Measurements from ENCODE around the gene NBAS. TPM values are rescaled to one million over a fixed set of nuclear protein-coding genes. Genes with fewer than 3 reads are reported as not detected.

The NBAS gene
- polyA plus RNA-seq, 1 of the 3 experiments (the other 2 are of a cell fraction), result 12.0 TPM

GRCh38 chr2:15560988-15561573, at the start of gene NBAS (continued):
- TF ChIP-seq GABPA (IDR thresholded peaks at IDR 0.05; ENCODE audit: low read depth), result no peak
- TF ChIP-seq, protein P1, sequence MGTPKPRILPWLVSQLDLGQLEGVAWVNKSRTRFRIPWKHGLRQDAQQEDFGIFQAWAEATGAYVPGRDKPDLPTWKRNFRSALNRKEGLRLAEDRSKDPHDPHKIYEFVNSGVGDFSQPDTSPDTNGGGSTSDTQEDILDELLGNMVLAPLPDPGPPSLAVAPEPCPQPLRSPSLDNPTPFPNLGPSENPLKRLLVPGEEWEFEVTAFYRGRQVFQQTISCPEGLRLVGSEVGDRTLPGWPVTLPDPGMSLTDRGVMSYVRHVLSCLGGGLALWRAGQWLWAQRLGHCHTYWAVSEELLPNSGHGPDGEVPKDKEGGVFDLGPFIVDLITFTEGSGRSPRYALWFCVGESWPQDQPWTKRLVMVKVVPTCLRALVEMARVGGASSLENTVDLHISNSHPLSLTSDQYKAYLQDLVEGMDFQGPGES (IDR thresholded peaks at IDR 0.05; ENCODE audit: low read depth, low read length), result no peak
- TF ChIP-seq, protein P2, sequence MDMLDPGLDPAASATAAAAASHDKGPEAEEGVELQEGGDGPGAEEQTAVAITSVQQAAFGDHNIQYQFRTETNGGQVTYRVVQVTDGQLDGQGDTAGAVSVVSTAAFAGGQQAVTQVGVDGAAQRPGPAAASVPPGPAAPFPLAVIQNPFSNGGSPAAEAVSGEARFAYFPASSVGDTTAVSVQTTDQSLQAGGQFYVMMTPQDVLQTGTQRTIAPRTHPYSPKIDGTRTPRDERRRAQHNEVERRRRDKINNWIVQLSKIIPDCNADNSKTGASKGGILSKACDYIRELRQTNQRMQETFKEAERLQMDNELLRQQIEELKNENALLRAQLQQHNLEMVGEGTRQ (IDR thresholded peaks at IDR 0.05; ENCODE audit: borderline replicate concordance, low read depth, low read length), result no peak
- TF ChIP-seq TCF12 (IDR thresholded peaks at IDR 0.05), result no peak
- no peak for TF ChIP-seq MEF2A (IDR thresholded peaks at IDR 0.05; ENCODE audit: borderline replicate concordance, low read depth)
- TF ChIP-seq EP300 (IDR thresholded peaks at IDR 0.05; ENCODE audit: borderline replicate concordance in 1 of 2, low read depth in 1 of 2, low read length in 1 of 2), result no peak; a peak in 2 of 4 replicates
- peak; percentile 77 for TF ChIP-seq MAX (IDR thresholded peaks at IDR 0.05; ENCODE audit: low read depth)
- TF ChIP-seq FOXM1 (IDR thresholded peaks at IDR 0.05; ENCODE audit: low read depth), result no peak
- no peak for TF ChIP-seq TEAD4 (IDR thresholded peaks at IDR 0.05; ENCODE audit: borderline replicate concordance, insufficient read depth)

DNA sequence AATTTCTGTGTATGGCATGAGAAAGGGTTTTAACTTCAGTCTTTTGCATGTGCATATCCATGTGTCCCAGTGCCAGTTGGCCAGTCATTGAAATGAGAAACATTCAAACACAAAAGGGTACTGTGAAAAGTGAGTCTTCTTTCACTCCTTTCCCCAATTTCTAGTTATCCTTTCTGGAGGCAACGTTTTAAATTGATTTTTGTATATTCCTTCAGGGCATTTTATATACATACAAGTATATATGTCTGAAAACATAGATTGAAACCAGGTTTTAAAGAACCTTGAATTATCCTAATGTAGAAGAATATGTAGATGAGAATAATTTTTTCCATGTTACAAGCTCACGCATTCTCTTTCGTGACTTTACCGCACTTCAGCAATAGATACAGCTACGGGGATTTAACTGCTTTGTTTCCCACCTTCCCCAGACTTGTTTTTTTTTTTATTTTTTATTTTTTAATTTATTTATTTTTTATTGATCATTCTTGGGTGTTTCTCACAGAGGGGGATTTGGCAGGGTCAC, 49.4 kb upstream of the NBAS start:
- H3K9me2 ChIP-seq, result no peaks in the 10 kb centered on the region
- no peak overlapping the region for H3K4me2 ChIP-seq
- no peak for DNase-seq
- H3K9ac ChIP-seq, result no peak overlapping the region
- POLR2A ChIA-PET, result no interaction called here
- peaks cover 72 to 75% of the 10 kb centered on the region in 2 experiments for H3K36me3 ChIP-seq (replicated peaks in 1 of 2; ENCODE audit: control insufficient read depth in 1 of 2, insufficient read depth in 2 of 2, low read length in 1 of 2)
- H3K9me3 ChIP-seq, result no peaks in the 10 kb centered on the region
- H3K79me2 ChIP-seq (ENCODE audit: insufficient read depth), result peaks cover 10% of the 10 kb centered on the region; the same call in 1 of the 2 replicates
- no peaks in the 10 kb centered on the region for H4K20me1 ChIP-seq (ENCODE audit: insufficient read depth)
- H3F3A ChIP-seq (replicated peaks; ENCODE audit: insufficient read depth), result peaks cover 8% of the 10 kb centered on the region
- no peak overlapping the region for H3K4me3 ChIP-seq (ENCODE audit: low read depth in 2 of 2, low read length in 1 of 2)
- CTCF ChIA-PET, result interaction anchor here (2.2 kb wide), 1 partner anchor 16 kb away, joined by 9 read pairs; no protein-coding TSS in a partner anchor
- H3K27ac ChIP-seq (ENCODE audit: low read depth in 2 of 2, low read length in 1 of 2), result no peak overlapping the region
- H2AFZ ChIP-seq (ENCODE audit: low read depth), result no peak overlapping the region
- TF ChIP-seq EZH2phosphoT487 (IDR thresholded peaks at IDR 0.05; ENCODE audit: borderline replicate concordance, low read depth) (no peak), CHD2 (IDR thresholded peaks at IDR 0.05; ENCODE audit: low read length, partially characterized antibody) (no peak), MXI1 (IDR thresholded peaks at IDR 0.05; ENCODE audit: low read depth, low read length) (no peak), RCOR1 (IDR thresholded peaks at IDR 0.05; ENCODE audit: low read length) (no peak), NRF1 (IDR thresholded peaks at IDR 0.05; ENCODE audit: low read depth, low read length) (no peak), SMC3 (IDR thresholded peaks at IDR 0.05; ENCODE audit: low read depth, low read length) (no peak), JUND (IDR thresholded peaks at IDR 0.05) (no peak)
- TF ChIP-seq, protein P1 (IDR thresholded peaks at IDR 0.05; ENCODE audit: low read depth, low read length), result no peak
- H3K4me1 ChIP-seq (ENCODE audit: control insufficient read depth in 1 of 2, insufficient read depth in 2 of 2, low read depth in 1 of 2, low read length in 1 of 2), result no peaks in the 10 kb centered on the region; a peak in 1 of 4 replicates
- H3K27me3 ChIP-seq (ENCODE audit: insufficient read depth), result no peaks in the 10 kb centered on the region
- WGBS (ENCODE audit: low lambda C conversion rate), result 90% methylated on average over 5 of the region's 5 CpGs

All from SK-N-SH (cell line).